ENCODE data around the gene GFM2.
"Not testable (repeated sequence)": the region's sequence is repeated elsewhere in the genome, so short reads cannot be mapped to it uniquely, and the experiment has no call there.

DNA sequence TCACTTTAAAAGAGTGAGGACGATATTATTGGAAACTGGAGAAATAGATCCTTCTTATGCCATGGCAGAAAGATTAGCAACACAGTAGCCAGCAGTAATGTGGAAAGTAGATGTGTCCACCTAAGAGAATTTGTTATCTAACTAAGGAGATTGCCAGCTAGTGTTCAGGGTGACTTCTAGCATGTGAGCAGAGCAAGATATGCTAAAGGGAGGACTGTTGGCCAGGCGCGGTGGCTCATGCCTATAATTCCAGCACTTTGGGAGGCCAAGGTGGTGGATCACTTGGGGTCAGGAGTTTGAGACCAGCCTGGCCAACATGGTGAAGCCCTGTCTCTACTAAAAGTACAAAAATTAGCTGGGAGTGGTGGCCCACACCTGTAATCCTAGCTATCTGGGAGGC is 87.6 kb downstream of the GFM2 start:
- TF ChIP-seq, protein P1, sequence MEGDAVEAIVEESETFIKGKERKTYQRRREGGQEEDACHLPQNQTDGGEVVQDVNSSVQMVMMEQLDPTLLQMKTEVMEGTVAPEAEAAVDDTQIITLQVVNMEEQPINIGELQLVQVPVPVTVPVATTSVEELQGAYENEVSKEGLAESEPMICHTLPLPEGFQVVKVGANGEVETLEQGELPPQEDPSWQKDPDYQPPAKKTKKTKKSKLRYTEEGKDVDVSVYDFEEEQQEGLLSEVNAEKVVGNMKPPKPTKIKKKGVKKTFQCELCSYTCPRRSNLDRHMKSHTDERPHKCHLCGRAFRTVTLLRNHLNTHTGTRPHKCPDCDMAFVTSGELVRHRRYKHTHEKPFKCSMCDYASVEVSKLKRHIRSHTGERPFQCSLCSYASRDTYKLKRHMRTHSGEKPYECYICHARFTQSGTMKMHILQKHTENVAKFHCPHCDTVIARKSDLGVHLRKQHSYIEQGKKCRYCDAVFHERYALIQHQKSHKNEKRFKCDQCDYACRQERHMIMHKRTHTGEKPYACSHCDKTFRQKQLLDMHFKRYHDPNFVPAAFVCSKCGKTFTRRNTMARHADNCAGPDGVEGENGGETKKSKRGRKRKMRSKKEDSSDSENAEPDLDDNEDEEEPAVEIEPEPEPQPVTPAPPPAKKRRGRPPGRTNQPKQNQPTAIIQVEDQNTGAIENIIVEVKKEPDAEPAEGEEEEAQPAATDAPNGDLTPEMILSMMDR (IDR thresholded peaks at IDR 0.05), result not testable (repeated sequence)
- not testable (repeated sequence) for TF ChIP-seq POLR2A (IDR thresholded peaks at IDR 0.05)
